B cell (primary cell): ENCODE measurements around the gene POU2AF2. TPM values are rescaled to one million over a fixed set of nuclear protein-coding genes. Genes with fewer than 3 reads are reported as not detected.

Source experiments
- ATAC-seq: fragments of 200-7000 bp; cut with Tn5 transposase; one replicate; pipeline ENCODE4 v1.10.0; 2021; ENCODE audit warnings: low read depth, mild to moderate bottlenecking, moderate number of reproducible peaks, moderate library complexity
- CTCF ChIA-PET: fragments of 350-600 bp; sonication (Branson Sonifier 250); formaldehyde crosslinking; loops from one replicate; lab custom pipeline; 2021; ENCODE audit warnings: antibody characterized with exemption, inconsistent platforms; lab: Charles Lee
- POLR2A ChIA-PET: fragments of 350-600 bp; sonication (Branson Sonifier 250); formaldehyde crosslinking; loops from one replicate; lab custom pipeline; 2021; ENCODE audit warnings: antibody characterized with exemption; lab: Charles Lee
- DNase-seq: peaks from one replicate; pipeline ENCODE4 v3.0.0; 2013
- H2AFZ ChIP-seq: 2 replicates; pipeline ENCODE4 v1.6.1; 2012; ENCODE audit warnings: mild to moderate bottlenecking, low read depth, low read length; ENCODE audit not compliant: insufficient read depth, poor library complexity, severe bottlenecking
- H3K27ac ChIP-seq, 2 donors: 1 replicate in 1 of 2; 2 replicates in 1 of 2; pipeline ENCODE4 v1.5.1; 2012 to 2013; ENCODE audit warnings: low read length in 2 of 2, mild to moderate bottlenecking in 2 of 2, moderate library complexity in 1 of 2
- H3K27me3 ChIP-seq, 4 experiments: fragments of 200-600 bp in 1 of 4; sonication (generic) in 1 of 4; replicated peaks in 1 of 4; 1 replicate in 2 of 4; 2 replicates in 2 of 4; pipeline versions ENCODE4 v1.6.1 to v1.7.0; 2013 to 2016; ENCODE audit warnings: low read length in 3 of 4, mild to moderate bottlenecking in 2 of 4, mixed read lengths in 1 of 4, moderate library complexity in 1 of 4; ENCODE audit not compliant: insufficient read depth in 4 of 4, control insufficient read depth in 3 of 4; ENCODE audit errors: control extremely low read depth in 1 of 4
- H3K36me3 ChIP-seq, 2 experiments: replicated peaks in 1 of 2; 1 replicate in 1 of 2; 2 replicates in 1 of 2; pipeline versions ENCODE4 v1.6.1 to v1.7.1; 2013; ENCODE audit warnings: low read length in 1 of 2; ENCODE audit not compliant: insufficient read depth in 2 of 2, control insufficient read depth in 1 of 2; ENCODE audit errors: control extremely low read depth in 1 of 2, extremely low read depth in 1 of 2
- H3K4me1 ChIP-seq, 2 donors: fragments of 200-600 bp in 1 of 2; sonication (generic) in 1 of 2; 1 replicate in 1 of 2; 2 replicates in 1 of 2; pipeline versions ENCODE4 v1.5.1 to v1.6.1; 2013 to 2017; ENCODE audit warnings: low read length in 2 of 2; ENCODE audit not compliant: control insufficient read depth in 2 of 2, insufficient read depth in 2 of 2
- H3K4me2 ChIP-seq: replicated peaks from 2 replicates; pipeline ENCODE3; 2012; ENCODE audit warnings: mild to moderate bottlenecking, low read depth, low read length; ENCODE audit not compliant: poor library complexity, severe bottlenecking
- H3K4me3 ChIP-seq, 5 experiments: fragments of 200-600 bp in 1 of 5; sonication (generic) in 1 of 5; 1 replicate in 3 of 5; 2 replicates in 2 of 5; pipeline versions ENCODE4 v1.5.1 to v1.7.0; 2011 to 2016; ENCODE audit warnings: low read length in 4 of 5, mild to moderate bottlenecking in 4 of 5, low read depth in 2 of 5, control low read depth in 1 of 5, moderate library complexity in 1 of 5; ENCODE audit not compliant: insufficient read depth in 1 of 5; ENCODE audit errors: control extremely low read depth in 1 of 5, extremely low read depth in 1 of 5
- H3K79me2 ChIP-seq: fragments of 200-600 bp; sonication (generic); one replicate; pipeline ENCODE4 v1.6.0; 2016; ENCODE audit warnings: low read length; ENCODE audit not compliant: control insufficient read depth, insufficient read depth
- H3K9ac ChIP-seq: fragments of 200-600 bp; sonication (generic); 2 replicates; pipeline ENCODE4 v1.6.1; 2017; ENCODE audit warnings: mild to moderate bottlenecking, low read length, moderate library complexity
- H3K9me3 ChIP-seq, 3 donors: one replicate each; pipeline versions ENCODE4 v1.6.1 to v1.7.1; 2013; ENCODE audit warnings: low read length in 2 of 3; ENCODE audit not compliant: control insufficient read depth in 2 of 3, insufficient read depth in 1 of 3; ENCODE audit errors: control extremely low read depth in 1 of 3
- H4K20me1 ChIP-seq: 2 replicates; pipeline ENCODE4 v1.6.0; 2012; ENCODE audit warnings: mild to moderate bottlenecking, low read length; ENCODE audit not compliant: insufficient read depth, control insufficient read depth, poor library complexity, severe bottlenecking
- H3K27ac Mint-ChIP-seq: one replicate; pipeline ENCODE4 v1.8.0; 2021; ENCODE audit warnings: mixed read lengths
- H3K27me3 Mint-ChIP-seq: one replicate; pipeline ENCODE4 v1.8.0; 2021; ENCODE audit warnings: mixed read lengths
- H3K4me1 Mint-ChIP-seq: one replicate; pipeline ENCODE4 v1.8.0; 2021; ENCODE audit warnings: mixed read lengths
- H3K4me3 Mint-ChIP-seq: one replicate; pipeline ENCODE4 v1.8.0; 2021; ENCODE audit warnings: mixed read lengths
- H3K9me3 Mint-ChIP-seq: one replicate; pipeline ENCODE4 v1.8.0; 2022; ENCODE audit warnings: mixed read lengths; ENCODE audit not compliant: insufficient read depth
- CTCF ChIP-seq: fragments of 200-600 bp; IDR thresholded peaks from one replicate; pipeline ENCODE4 v1.8.0; 2022; ENCODE audit warnings: antibody characterized with exemption, mild to moderate bottlenecking
- EZH2 ChIP-seq: IDR thresholded peaks from 2 replicates; pipeline ENCODE4 v1.6.1; 2012; ENCODE audit warnings: borderline replicate concordance, low read depth, mild to moderate bottlenecking, moderate library complexity, low read length; ENCODE audit not compliant: insufficient read depth, poor library complexity, severe bottlenecking
- WGBS: methylation state at CpG from one replicate; pipeline ENCODE4 v1.1.5; 2013; ENCODE audit warnings: missing lambda C conversion rate; ENCODE audit not compliant: insufficient coverage; 5-methylcytosine and 5-hydroxymethylcytosine counted together
- intact Hi-C: fragments of 100-400 bp; cut with micrococcal nuclease; formaldehyde crosslinking; loops from one replicate; pipeline ENCODE4 v1.10.0; 2022
- polyA plus RNA-seq: library from polyadenylated mRNA; depleted of rRNA; stranded (reverse); fragments of >200 nt; gene quantifications from 2 replicates; pipeline ENCODE4 v1.2.3, GENCODE V29; 2012
- total RNA-seq, 2 donors: library from RNA; stranded (reverse); fragments of 120-200 nt in 1 of 2; gene quantifications; 1 replicate in 1 of 2; 2 replicates in 1 of 2; pipeline versions ENCODE4 v1.2.3 to v1.2.4, GENCODE V29; 2013 to 2022

The POU2AF2 gene
- total and polyA plus RNA-seq, 2 donors (not counting 1 experiment from before 2014, with no cell fraction given), result not detected

- 44% methylated on average over 2 of the region's 4 CpGs for WGBS
- peaks cover 0 to 4% (median 2%) of the 10 kb centered on the region in 4 experiments for H3K27me3 ChIP-seq
- peaks cover 17 to 21% of the 10 kb centered on the region in 2 donors for H3K4me1 ChIP-seq
- no peak for TF ChIP-seq CTCF
- no peak for TF ChIP-seq EZH2
- Mint-ChIP-seq H3K9me3 (no peaks in the 10 kb centered on the region), H3K27me3 (no peaks in the 10 kb centered on the region), H3K27ac (no peak overlapping the region), H3K4me3 (no peak overlapping the region), H3K4me1 (peaks cover 22% of the 10 kb centered on the region)
- no peak for DNase-seq
- no peaks in the 10 kb centered on the region for H4K20me1 ChIP-seq
- no peaks in the 10 kb centered on the region for H3K79me2 ChIP-seq
- no peak overlapping the region for H3K4me2 ChIP-seq
- intact Hi-C loops, result loop anchor here (5.0 kb wide), 1 partner anchor 41 kb away; no protein-coding TSS in a partner anchor
- H3K9me3 ChIP-seq, result no peaks in the 10 kb centered on the region
- POLR2A ChIA-PET, result no interaction called here
- H3K27ac ChIP-seq, result no peak overlapping the region
- no peak for ATAC-seq
- no peak overlapping the region for H3K9ac ChIP-seq
- H3K4me3 ChIP-seq, result no peak overlapping the region
- CTCF ChIA-PET, result interaction anchor here (3.8 kb wide), 1 partner anchor 116 kb away, joined by 21 read pairs; no protein-coding TSS in a partner anchor
- peaks cover 0 to 3% of the 10 kb centered on the region in 2 experiments for H3K36me3 ChIP-seq
- H2AFZ ChIP-seq, result no peak overlapping the region
Observed at GRCh38 chr11:111305876-111306275, 60.4 kb downstream of the POU2AF2 start.

GRCh38 chr11:111306321-111306720 is 60.8 kb downstream of the POU2AF2 start:
- H3K27ac Mint-ChIP-seq, result no peak overlapping the region
- Histone ChIP-seq H3K79me2 (no peaks in the 10 kb centered on the region), H2AFZ (no peak overlapping the region), H3K9me3 (no peaks in the 10 kb centered on the region), H3K27ac (no peak overlapping the region), H3K27me3 (peaks cover 0 to 4% (median 2%) of the 10 kb centered on the region in 4 experiments), H3K36me3 (peaks cover 0 to 3% of the 10 kb centered on the region in 2 experiments), H3K4me2 (no peak overlapping the region), H4K20me1 (no peaks in the 10 kb centered on the region), H3K9ac (no peak overlapping the region), H3K4me3 (no peak overlapping the region), H3K4me1 (peaks cover 13 to 16% of the 10 kb centered on the region in 2 donors)
- no peaks in the 10 kb centered on the region for H3K9me3 Mint-ChIP-seq
- H3K4me3 Mint-ChIP-seq, result no peak overlapping the region
- TF ChIP-seq CTCF (no peak), EZH2 (no peak)
- ATAC-seq, result no peak
- intact Hi-C loops, result loop anchor here (5.0 kb wide), 1 partner anchor 41 kb away; no protein-coding TSS in a partner anchor
- no peaks in the 10 kb centered on the region for H3K27me3 Mint-ChIP-seq
- no peak for DNase-seq
- WGBS, result 97% methylated on average over 4 of the region's 5 CpGs
- ChIA-PET POLR2A (no interaction called here), CTCF (interaction anchor here (0.6 to 3.8 kb wide), 2 partner anchors 116 to 130 kb away, joined by 5 to 21 read pairs; no protein-coding TSS in a partner anchor)
- H3K4me1 Mint-ChIP-seq, result peaks cover 17% of the 10 kb centered on the region
